ENCODE measurements around the gene ENPP6.
"Not testable (repeated sequence)": the region's sequence is repeated elsewhere in the genome, so short reads cannot be mapped to it uniquely, and the experiment has no call there.

ENPP6 gene

DNA sequence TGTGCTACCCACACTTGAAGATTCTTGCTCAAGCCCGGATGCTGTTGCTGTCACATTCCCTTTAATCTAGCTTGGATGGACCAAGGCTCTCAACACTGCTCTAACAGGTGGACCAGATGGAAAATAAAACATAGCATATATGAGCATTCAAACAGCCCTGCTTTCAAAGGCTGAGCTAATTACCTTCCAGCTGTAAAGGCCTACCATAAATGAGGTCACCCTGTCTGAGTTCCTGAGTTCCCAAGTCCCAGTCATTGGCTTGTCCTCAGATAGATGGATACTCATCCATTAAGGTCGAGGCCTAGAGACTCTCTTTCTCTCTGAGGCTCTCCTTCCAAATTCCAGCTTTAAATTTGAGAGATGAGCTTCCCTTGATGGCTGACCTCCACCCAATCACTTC is 165.1 kb downstream of the ENPP6 start:
- H3F3A ChIP-seq (ENCODE audit: insufficient read depth, low read length) = no peaks in the 10 kb centered on the region
- no peaks in the 10 kb centered on the region for H3K9me2 ChIP-seq (replicated peaks; ENCODE audit: insufficient read depth, low read length)
- H3K27me3 ChIP-seq (replicated peaks; ENCODE audit: insufficient read depth, low read length) = no peaks in the 10 kb centered on the region
- no peaks in the 10 kb centered on the region for H3K4me1 ChIP-seq (ENCODE audit: low read length)
- no peak overlapping the region for H3K9ac ChIP-seq (ENCODE audit: low read length)
- H3K4me3 ChIP-seq (ENCODE audit: low read length) = no peak overlapping the region
- TF ChIP-seq EZH2phosphoT487 (IDR thresholded peaks at IDR 0.05; ENCODE audit: low read length) = no peak
- no peak for TF ChIP-seq EZH2 (optimal IDR thresholded peaks at IDR 0.05; ENCODE audit: low read depth, low read length)
- no peak for TF ChIP-seq CTCF (IDR thresholded peaks at IDR 0.05; ENCODE audit: low read length)
- H4K20me1 ChIP-seq (ENCODE audit: insufficient read depth, low read length) = no peaks in the 10 kb centered on the region
- H3K79me2 ChIP-seq (ENCODE audit: low read length) = no peaks in the 10 kb centered on the region
- H3K27ac ChIP-seq (ENCODE audit: low read length) = no peak overlapping the region
- H3K36me3 ChIP-seq (replicated peaks; ENCODE audit: insufficient read depth, low read length) = no peaks in the 10 kb centered on the region
- no peaks in the 10 kb centered on the region for H3K9me3 ChIP-seq (replicated peaks; ENCODE audit: insufficient read depth, low read length)
- no peak overlapping the region for H3K4me2 ChIP-seq (ENCODE audit: low read depth, low read length)
- no peak for DNase-seq
- no peak overlapping the region for H2AFZ ChIP-seq (ENCODE audit: low read length)

- not testable (repeated sequence) for H3K9me2 ChIP-seq (replicated peaks; ENCODE audit: insufficient read depth, low read length); H3K4me3 ChIP-seq (ENCODE audit: low read length); H2AFZ ChIP-seq (ENCODE audit: low read length); H3K36me3 ChIP-seq (replicated peaks; ENCODE audit: insufficient read depth, low read length); H3K27ac ChIP-seq (ENCODE audit: low read length); H3K9me3 ChIP-seq (replicated peaks; ENCODE audit: insufficient read depth, low read length); H3K27me3 ChIP-seq (replicated peaks; ENCODE audit: insufficient read depth, low read length); H3K4me2 ChIP-seq (ENCODE audit: low read depth, low read length); H3K9ac ChIP-seq (ENCODE audit: low read length); H4K20me1 ChIP-seq (ENCODE audit: insufficient read depth, low read length); H3K79me2 ChIP-seq (ENCODE audit: low read length); H3K4me1 ChIP-seq (ENCODE audit: low read length); H3F3A ChIP-seq (ENCODE audit: insufficient read depth, low read length); DNase-seq
Measured at GRCh38 chr4:184051262-184051661, 166.4 kb downstream of the ENPP6 start.

GRCh38 chr4:184046148-184046547 is 171.5 kb downstream of the ENPP6 start:
- H4K20me1 ChIP-seq (ENCODE audit: insufficient read depth, low read length) = no peaks in the 10 kb centered on the region
- H3K36me3 ChIP-seq (replicated peaks; ENCODE audit: insufficient read depth, low read length) = no peaks in the 10 kb centered on the region
- H3K9me2 ChIP-seq (replicated peaks; ENCODE audit: insufficient read depth, low read length) = no peaks in the 10 kb centered on the region
- no peak for DNase-seq
- no peaks in the 10 kb centered on the region for H3K4me1 ChIP-seq (ENCODE audit: low read length)
- H3K4me3 ChIP-seq (ENCODE audit: low read length) = no peak overlapping the region
- no peak overlapping the region for H3K9ac ChIP-seq (ENCODE audit: low read length)
- H3K9me3 ChIP-seq (replicated peaks; ENCODE audit: insufficient read depth, low read length) = no peaks in the 10 kb centered on the region
- H3K4me2 ChIP-seq (ENCODE audit: low read depth, low read length) = no peak overlapping the region
- no peak overlapping the region for H3K27ac ChIP-seq (ENCODE audit: low read length)
- no peaks in the 10 kb centered on the region for H3F3A ChIP-seq (ENCODE audit: insufficient read depth, low read length)
- no peak overlapping the region for H2AFZ ChIP-seq (ENCODE audit: low read length)
- no peaks in the 10 kb centered on the region for H3K27me3 ChIP-seq (replicated peaks; ENCODE audit: insufficient read depth, low read length)
- TF ChIP-seq EZH2phosphoT487 (IDR thresholded peaks at IDR 0.05; ENCODE audit: low read length) (no peak), CTCF (IDR thresholded peaks at IDR 0.05; ENCODE audit: low read length) (no peak), EZH2 (optimal IDR thresholded peaks at IDR 0.05; ENCODE audit: low read depth, low read length) (no peak)
- H3K79me2 ChIP-seq (ENCODE audit: low read length) = no peaks in the 10 kb centered on the region

DNA sequence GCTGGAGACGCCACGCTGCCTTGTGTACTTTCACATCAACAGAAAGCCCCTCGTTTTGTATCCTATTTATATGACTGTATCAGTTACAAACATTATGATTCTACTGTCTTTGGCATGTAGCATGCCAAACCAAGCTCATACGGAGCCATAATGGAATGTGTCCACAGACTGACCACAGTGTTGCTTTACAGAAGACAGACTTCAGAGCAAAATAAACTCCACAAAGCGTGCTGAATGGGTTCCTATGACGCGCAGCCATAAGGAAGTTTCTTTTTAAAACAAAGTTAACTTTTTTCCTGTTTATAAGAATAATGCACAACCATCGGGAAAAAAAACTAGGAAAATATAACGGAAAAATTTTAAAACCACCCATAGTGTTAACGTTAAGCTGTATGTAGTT is 176.5 kb downstream of the ENPP6 start:
- no peaks in the 10 kb centered on the region for H3F3A ChIP-seq (ENCODE audit: insufficient read depth, low read length)
- no peak overlapping the region for H3K9ac ChIP-seq (ENCODE audit: low read length)
- H3K9me2 ChIP-seq (replicated peaks; ENCODE audit: insufficient read depth, low read length) = no peaks in the 10 kb centered on the region
- no peak overlapping the region for H3K27ac ChIP-seq (ENCODE audit: low read length)
- no peaks in the 10 kb centered on the region for H3K27me3 ChIP-seq (replicated peaks; ENCODE audit: insufficient read depth, low read length)
- TF ChIP-seq EZH2phosphoT487 (IDR thresholded peaks at IDR 0.05; ENCODE audit: low read length) (no peak), EZH2 (optimal IDR thresholded peaks at IDR 0.05; ENCODE audit: low read depth, low read length) (no peak), CTCF (IDR thresholded peaks at IDR 0.05; ENCODE audit: low read length) (no peak)
- no peak overlapping the region for H3K4me3 ChIP-seq (ENCODE audit: low read length)
- no peak for DNase-seq
- H3K4me1 ChIP-seq (ENCODE audit: low read length) = no peaks in the 10 kb centered on the region
- H4K20me1 ChIP-seq (ENCODE audit: insufficient read depth, low read length) = no peaks in the 10 kb centered on the region
- H3K79me2 ChIP-seq (ENCODE audit: low read length) = no peaks in the 10 kb centered on the region
- no peak overlapping the region for H3K4me2 ChIP-seq (ENCODE audit: low read depth, low read length)
- no peak overlapping the region for H2AFZ ChIP-seq (ENCODE audit: low read length)
- no peaks in the 10 kb centered on the region for H3K9me3 ChIP-seq (replicated peaks; ENCODE audit: insufficient read depth, low read length)
- no peaks in the 10 kb centered on the region for H3K36me3 ChIP-seq (replicated peaks; ENCODE audit: insufficient read depth, low read length)
